Activated naive CD8-positive, alpha-beta T cell treated with anti-CD3 and anti-CD28 coated beads, Interleukin-2, amount 50 U/mL, for 16 hours (primary cell): ENCODE data around the gene HUS1.
"Not testable (repeated sequence)": the region's sequence is repeated elsewhere in the genome, so short reads cannot be mapped to it uniquely, and the experiment has no call there.

ENCODE experiments used
- DNase-seq: peaks from one replicate; pipeline ENCODE4 v3.0.0-alpha.2; 2020; ENCODE audit warnings: low read depth, low spot score

Gene HUS1

DNA sequence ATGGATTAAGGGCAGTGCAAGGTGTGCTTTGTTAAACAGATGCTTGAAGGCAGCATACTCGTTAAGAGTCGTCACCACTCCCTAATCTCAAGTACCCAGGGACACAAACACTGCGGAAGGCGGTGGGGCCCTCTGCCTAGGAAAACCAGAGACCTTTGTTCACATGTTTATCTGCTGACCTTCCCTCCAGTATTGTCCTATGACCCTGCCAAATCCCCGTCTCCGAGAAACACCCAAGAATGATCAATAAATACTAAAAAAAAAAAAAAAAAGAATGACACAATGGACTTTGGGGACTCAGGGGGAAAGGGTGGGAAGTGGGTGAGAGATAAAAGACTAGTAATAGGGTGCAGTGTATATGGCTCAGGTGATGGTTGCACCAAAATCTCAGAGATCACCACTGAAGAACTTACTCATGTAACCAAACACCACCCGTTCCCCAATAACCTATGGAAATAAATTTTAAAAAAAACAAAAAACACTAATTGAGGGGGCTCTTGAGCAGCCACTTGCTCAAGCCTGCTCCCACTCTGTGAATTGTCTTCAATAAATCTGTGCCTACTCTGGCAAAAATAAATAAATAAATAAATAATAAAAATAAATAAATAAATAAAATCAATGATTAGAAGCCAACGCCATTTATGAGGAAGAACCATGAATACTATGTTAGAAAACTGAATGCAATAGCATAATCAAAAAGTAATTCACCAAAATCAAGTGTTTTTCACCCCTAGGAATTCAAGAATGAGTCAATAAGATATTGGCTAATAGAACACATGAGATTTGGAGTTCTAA is 56.1 kb downstream of the HUS1 start:
- not testable (repeated sequence) for DNase-seq

DNA sequence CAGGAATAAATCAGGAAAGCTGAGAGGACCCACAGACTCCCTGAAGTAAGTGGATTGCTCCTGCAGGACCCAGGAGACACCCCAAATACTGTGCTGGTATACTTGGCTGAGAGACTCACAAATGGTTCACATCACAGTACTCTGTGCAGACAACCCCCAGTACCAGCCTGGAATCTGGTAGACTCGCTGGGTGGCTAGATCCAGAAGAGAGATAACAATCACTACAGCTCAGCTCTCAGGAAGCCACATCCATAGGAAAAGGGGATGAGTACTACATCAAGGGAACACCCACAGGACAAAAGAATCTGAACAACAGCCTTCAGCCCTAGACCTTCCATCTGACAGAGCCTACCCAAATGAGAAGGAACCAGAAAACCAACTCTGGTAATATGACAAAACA is 62.9 kb downstream of the HUS1 start:
- DNase-seq: not testable (repeated sequence)

GRCh38 chr7:47915616-47915976 is 63.8 kb downstream of the HUS1 start:
- DNase-seq: no peak

DNA sequence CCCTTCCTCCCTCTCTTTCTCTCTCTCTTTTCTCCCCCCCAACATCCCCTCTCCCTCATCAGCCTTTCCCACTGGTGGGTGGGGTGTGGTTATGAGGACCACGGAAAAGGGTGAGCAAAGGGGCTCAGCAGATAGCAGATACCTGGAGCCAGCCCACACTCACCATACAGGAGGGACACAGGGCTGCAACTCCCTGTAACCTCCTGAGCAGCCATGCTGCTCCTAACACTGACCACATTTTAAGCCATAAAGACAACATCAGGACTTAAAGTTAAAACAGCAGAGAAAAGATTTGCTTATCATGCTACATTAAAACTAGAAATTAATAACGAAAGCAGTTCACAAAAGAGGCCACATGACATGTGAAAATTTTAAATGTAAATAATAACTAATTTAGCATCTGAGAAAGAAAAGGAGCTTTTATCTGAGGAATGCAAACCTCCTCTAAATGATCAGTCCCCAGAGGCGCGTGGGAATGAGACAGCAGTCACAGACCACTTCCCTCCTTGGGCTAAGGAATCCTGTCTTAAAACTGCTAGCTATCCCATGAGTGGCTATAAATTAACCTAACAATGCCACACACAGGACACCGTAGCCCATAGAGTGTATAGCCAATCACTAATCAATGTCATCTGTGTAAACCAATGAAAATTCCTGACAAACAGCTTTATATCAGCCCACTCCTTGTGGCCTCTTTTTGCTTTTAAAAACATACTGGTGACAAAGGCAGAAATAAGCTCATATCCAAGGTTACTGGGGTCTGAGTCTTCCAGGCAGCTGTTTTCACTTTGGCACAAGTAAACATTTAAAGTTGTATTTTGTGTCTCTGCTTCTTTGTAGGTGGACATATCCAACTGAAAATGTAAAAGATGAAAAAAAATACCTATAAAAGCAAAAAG is 64.4 kb downstream of the HUS1 start:
- no peak for DNase-seq
